HepG2 (cell line): ENCODE data around the gene ZNF771. TPM values are rescaled to one million over a fixed set of nuclear protein-coding genes. Genes with fewer than 3 reads are reported as not detected.

Source experiments
- CENPX ChIP-seq: sonication (generic); formaldehyde crosslinking; IDR thresholded peaks from 2 replicates; pipeline ENCODE4 v1.9.0; 2021; ENCODE audit warnings: mild to moderate bottlenecking, missing genetic modification reagents, moderate library complexity
- CSRNP2 ChIP-seq: sonication (generic); formaldehyde crosslinking; conservative IDR thresholded peaks from 2 replicates; pipeline ENCODE4 v1.8.0; 2022; ENCODE audit warnings: low read depth, missing genetic modification reagents
- E2F2 ChIP-seq: sonication (generic); formaldehyde crosslinking; IDR thresholded peaks from 2 replicates; pipeline ENCODE4 v1.4.0; 2020; ENCODE audit warnings: missing genetic modification reagents, borderline replicate concordance
- FOSL1 ChIP-seq: sonication (generic); formaldehyde crosslinking; IDR thresholded peaks from 2 replicates; pipeline ENCODE4 v1.9.0; 2021; ENCODE audit warnings: missing genetic modification reagents, borderline replicate concordance
- FOSL2 ChIP-seq: sonication (generic); formaldehyde crosslinking; IDR thresholded peaks from 2 replicates; pipeline ENCODE4 v1.4.0; 2020; ENCODE audit warnings: missing genetic modification reagents
- GPN1 ChIP-seq: sonication (generic); formaldehyde crosslinking; IDR thresholded peaks from 2 replicates; pipeline ENCODE4 v1.5.1; 2020; ENCODE audit warnings: missing genetic modification reagents, borderline replicate concordance
- HHEX ChIP-seq: IDR thresholded peaks from 2 replicates; pipeline ENCODE4 v1.6.1; 2016; ENCODE audit warnings: control low read depth
- KAT8 ChIP-seq: IDR thresholded peaks from 2 replicates; pipeline ENCODE4 v1.6.1; 2016; ENCODE audit warnings: missing genetic modification reagents, missing compliant biosample characterization
- MZF1 ChIP-seq: sonication (generic); formaldehyde crosslinking; IDR thresholded peaks from 2 replicates; pipeline ENCODE4 v1.8.1; 2023; ENCODE audit warnings: mild to moderate bottlenecking, missing genetic modification reagents, borderline replicate concordance
- POLR2A ChIP-seq, 2 experiments: IDR thresholded peaks; 2 replicates each; pipeline ENCODE4 v1.6.1; 2011; ENCODE audit warnings: low read depth in 2 of 2, low read length in 2 of 2, mild to moderate bottlenecking in 1 of 2, moderate library complexity in 1 of 2; ENCODE audit not compliant: insufficient read depth in 1 of 2
- PRMT3 ChIP-seq: sonication (generic); formaldehyde crosslinking; IDR thresholded peaks from 2 replicates; pipeline ENCODE4 v1.8.1; 2022; ENCODE audit warnings: low read depth, mild to moderate bottlenecking, moderate library complexity, missing genetic modification reagents, borderline replicate concordance
- RARA ChIP-seq: IDR thresholded peaks from 2 replicates; pipeline ENCODE4 v1.6.1; 2016; ENCODE audit warnings: missing genetic modification reagents, missing compliant biosample characterization
- RFXANK ChIP-seq: IDR thresholded peaks from 2 replicates; pipeline ENCODE4 v1.6.1; 2016
- SP4 ChIP-seq: sonication (generic); formaldehyde crosslinking; IDR thresholded peaks from 2 replicates; pipeline ENCODE4 v1.8.1; 2023; ENCODE audit warnings: mild to moderate bottlenecking, missing genetic modification reagents
- TARDBP ChIP-seq: sonication (generic); formaldehyde crosslinking; IDR thresholded peaks from 2 replicates; pipeline ENCODE4 v1.8.0; 2022; ENCODE audit warnings: mild to moderate bottlenecking, missing genetic modification reagents
- ZNF205 ChIP-seq: IDR thresholded peaks from 2 replicates; pipeline ENCODE4 v1.6.1; 2018; ENCODE audit warnings: missing biosample characterization, missing genetic modification reagents
- ZNF230 ChIP-seq: sonication (generic); formaldehyde crosslinking; IDR thresholded peaks from 2 replicates; pipeline ENCODE4 v1.4.0; 2020; ENCODE audit warnings: mild to moderate bottlenecking, missing genetic modification reagents
- ZNF275 ChIP-seq: sonication (generic); formaldehyde crosslinking; IDR thresholded peaks from 2 replicates; pipeline ENCODE4 v1.8.0; 2022; ENCODE audit warnings: missing genetic modification reagents, mild to moderate bottlenecking, inconsistent platforms, borderline replicate concordance
- ZNF292 ChIP-seq: sonication (generic); formaldehyde crosslinking; IDR thresholded peaks from 2 replicates; pipeline ENCODE4 v1.8.1; 2022; ENCODE audit warnings: mild to moderate bottlenecking, low read depth, missing genetic modification reagents, borderline replicate concordance
- ZNF512B ChIP-seq: sonication (generic); formaldehyde crosslinking; IDR thresholded peaks from 2 replicates; pipeline ENCODE4 v1.5.1; 2020; ENCODE audit warnings: missing genetic modification reagents, mild to moderate bottlenecking, borderline replicate concordance
- ZNF580 ChIP-seq: IDR thresholded peaks from 2 replicates; pipeline ENCODE4 v1.6.1; 2016; ENCODE audit warnings: low read depth, borderline replicate concordance
- ZNF614 ChIP-seq: IDR thresholded peaks from 2 replicates; pipeline ENCODE4 v1.6.1; 2018; ENCODE audit warnings: missing biosample characterization, missing genetic modification reagents, inconsistent platforms, borderline replicate concordance
- ZNF746 ChIP-seq: sonication (generic); formaldehyde crosslinking; IDR thresholded peaks from 2 replicates; pipeline ENCODE4 v1.8.0; 2022; ENCODE audit warnings: mild to moderate bottlenecking, missing genetic modification reagents
- ZNF788 ChIP-seq: sonication (generic); formaldehyde crosslinking; IDR thresholded peaks from 2 replicates; pipeline ENCODE4 v1.5.0; 2020; ENCODE audit warnings: mild to moderate bottlenecking, missing genetic modification reagents, borderline replicate concordance
- polyA plus RNA-seq, 8 experiments: library from polyadenylated mRNA; depleted of rRNA in 3 of 8; stranded (reverse) in 7 of 8; unstranded in 1 of 8; fragments of >200 nt; fragmentation: Illumina TruSeq in 4 of 8; extraction: Trizol in 4 of 8; gene quantifications; 2 replicates each; pipeline versions ENCODE4 v1.2.1 to v1.2.3, GENCODE V29; 2011 to 2016; ENCODE audit warnings: low read depth in 4 of 8, missing spikeins in 1 of 8, mixed read lengths in 1 of 8; ENCODE audit not compliant: insufficient read depth in 1 of 8
- total RNA-seq, 5 experiments: library from RNA; depleted of rRNA; stranded (reverse); fragments of >200 nt; fragmentation: Illumina TruSeq; extraction: Trizol; gene quantifications; 2 replicates each; pipeline ENCODE4 v1.2.3, GENCODE V29; 2016; ENCODE audit warnings: low read depth in 1 of 5

Gene ZNF771
- total and polyA plus RNA-seq, 2 of the 13 experiments (the other 11 are each of a cell fraction or from before 2014, with no cell fraction given), result 5.0 to 11.8 TPM

GRCh38 chr16:30401768-30402425 is 5.5 kb upstream of the ZNF771 start (continued):
- peak; percentile 66 for TF ChIP-seq HHEX (CRISPR knock-in tag)
- TF ChIP-seq E2F2 (CRISPR knock-in tag), result no peak
- peak; percentile 76; the same call in 1 of the 2 replicates for TF ChIP-seq ZNF788 (CRISPR knock-in tag)
- no peak for TF ChIP-seq CSRNP2 (CRISPR knock-in tag)
- TF ChIP-seq RFXANK (CRISPR knock-in tag), result no peak
- TF ChIP-seq GPN1 (CRISPR knock-in tag), result no peak
- TF ChIP-seq ZNF512B (CRISPR knock-in tag), result no peak
- peak; percentile 66; the same call in 1 of the 2 replicates for TF ChIP-seq ZNF230 (CRISPR knock-in tag)
- TF ChIP-seq FOSL1 (CRISPR knock-in tag), result no peak
- TF ChIP-seq POLR2A (IDR thresholded peaks at IDR 0.05; ENCODE audit: insufficient read depth in 1 of 2, low read depth in 2 of 2, low read length in 2 of 2), result peak; percentile 40 to 71; a peak in 3 of 4 replicates
- TF ChIP-seq MZF1, result no peak
- peak; percentile 64 for TF ChIP-seq KAT8 (CRISPR knock-in tag)
- TF ChIP-seq PRMT3 (CRISPR knock-in tag), result no peak
- peak; percentile 39; the same call in 1 of the 2 replicates for TF ChIP-seq ZNF746 (CRISPR knock-in tag)
- TF ChIP-seq CENPX (CRISPR knock-in tag), result no peak
- peak; percentile 92 for TF ChIP-seq ZNF614 (CRISPR knock-in tag)
- peak; percentile 70; the same call in 1 of the 2 replicates for TF ChIP-seq ZNF205 (CRISPR knock-in tag)
- 0 out of 2 replicates have a peak, but pooled peaks have one; percentile 9 for TF ChIP-seq ZNF275 (CRISPR knock-in tag)
- peak; percentile 53; the same call in 1 of the 2 replicates for TF ChIP-seq SP4 (CRISPR knock-in tag)
- peak; percentile 37; the same call in 1 of the 2 replicates for TF ChIP-seq ZNF292 (CRISPR knock-in tag)
- peak; percentile 88 for TF ChIP-seq RARA (CRISPR knock-in tag)
- TF ChIP-seq TARDBP, result peak; percentile 75
- TF ChIP-seq ZNF580, result peak; percentile 67; the same call in 1 of the 2 replicates
- peak; percentile 46 for TF ChIP-seq FOSL2 (CRISPR knock-in tag)
